ENCODE results near the gene ORAI2.
A peak's percentile ranks its signal among the peaks of the same experiment; 100 is the strongest.

The ORAI2 gene

GRCh38 chr7:102416406-102416805 is 17.0 kb upstream of the ORAI2 start:
- DNase-seq: no peak

GRCh38 chr7:102417105-102417504 is 16.3 kb upstream of the ORAI2 start:
- no peak for DNase-seq

GRCh38 chr7:102418592-102418991 is 14.8 kb upstream of the ORAI2 start:
- DNase-seq: no peak

- no peak for DNase-seq
Measured at GRCh38 chr7:102421706-102422240, 11.6 kb upstream of the ORAI2 start.

- DNase-seq: no peak
Measured at GRCh38 chr7:102424129-102424551, 9.2 kb upstream of the ORAI2 start.

- DNase-seq: no peak
Measured at GRCh38 chr7:102424787-102425218, 8.6 kb upstream of the ORAI2 start.

- peak; percentile 83 for DNase-seq
Measured at GRCh38 chr7:102425639-102426267, 7.6 kb upstream of the ORAI2 start.

GRCh38 chr7:102426268-102427018 is 6.9 kb upstream of the ORAI2 start:
- DNase-seq: peak; percentile 73

- DNase-seq: no peak
Measured at GRCh38 chr7:102427019-102427405, 6.4 kb upstream of the ORAI2 start.

GRCh38 chr7:102429141-102429899 is 4.1 kb upstream of the ORAI2 start:
- no peak for DNase-seq

- peak; percentile 46 for DNase-seq
Measured at GRCh38 chr7:102431617-102432298, 1.6 kb upstream of the ORAI2 start.

- no peak for DNase-seq
Measured at GRCh38 chr7:102432442-102433218, 745 bp upstream of the ORAI2 start.

GRCh38 chr7:102434039-102434486 is 688 bp downstream of the ORAI2 start:
- no peak for DNase-seq

GRCh38 chr7:102436118-102436517 is 2.7 kb downstream of the ORAI2 start:
- no peak for DNase-seq

GRCh38 chr7:102439963-102440795 is 6.8 kb downstream of the ORAI2 start:
- no peak for DNase-seq

GRCh38 chr7:102444961-102445673 is 11.7 kb downstream of the ORAI2 start:
- DNase-seq: no peak

GRCh38 chr7:102445674-102446071 is 12.3 kb downstream of the ORAI2 start:
- DNase-seq: no peak

- DNase-seq: no peak
Measured at GRCh38 chr7:102446387-102447156, 13.2 kb downstream of the ORAI2 start.

GRCh38 chr7:102447311-102447710 is 13.9 kb downstream of the ORAI2 start:
- no peak for DNase-seq

- DNase-seq: no peak
Measured at GRCh38 chr7:102449136-102449535, 15.8 kb downstream of the ORAI2 start.

Measured in stimulated activated CD4-positive, alpha-beta T cell treated with anti-CD3 and anti-CD28 coated beads, Interleukin-4, amount 100 ng/mL, for 1 hour (primary cell).